Measurements from ENCODE around the gene GASK1A.

DNA sequence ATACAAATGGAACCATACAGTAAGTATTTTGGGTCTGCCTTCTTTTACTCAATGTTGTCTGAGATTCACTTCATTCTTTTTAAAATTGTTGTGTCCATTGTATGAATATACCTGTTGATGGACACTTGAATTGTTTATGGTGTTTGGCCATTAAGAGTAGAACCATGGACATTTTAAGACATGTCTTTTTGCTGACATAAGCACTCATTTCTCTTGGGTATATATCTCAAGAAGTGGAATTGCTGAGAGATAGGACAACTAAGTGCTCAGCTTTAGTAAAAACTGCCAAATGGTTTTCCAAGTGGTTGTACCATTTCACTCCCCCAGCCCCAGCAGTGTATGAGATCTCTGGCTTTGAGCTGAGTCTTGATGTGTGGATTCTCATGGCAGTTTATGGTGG lies 98.6 kb downstream of the GASK1A start:
- TF ChIP-seq CREB1 (CRISPR knock-in tag; IDR thresholded peaks at IDR 0.05; ENCODE audit: low read depth) (no peak), POLR2AphosphoS5 (IDR thresholded peaks at IDR 0.05; ENCODE audit: low read depth) (no peak), EZH2 (IDR thresholded peaks at IDR 0.05; ENCODE audit: low read depth, unreplicated experiment) (no peak), NANOG (IDR thresholded peaks at IDR 0.05; ENCODE audit: borderline replicate concordance) (no peak)
- TF ChIP-seq, protein P1, sequence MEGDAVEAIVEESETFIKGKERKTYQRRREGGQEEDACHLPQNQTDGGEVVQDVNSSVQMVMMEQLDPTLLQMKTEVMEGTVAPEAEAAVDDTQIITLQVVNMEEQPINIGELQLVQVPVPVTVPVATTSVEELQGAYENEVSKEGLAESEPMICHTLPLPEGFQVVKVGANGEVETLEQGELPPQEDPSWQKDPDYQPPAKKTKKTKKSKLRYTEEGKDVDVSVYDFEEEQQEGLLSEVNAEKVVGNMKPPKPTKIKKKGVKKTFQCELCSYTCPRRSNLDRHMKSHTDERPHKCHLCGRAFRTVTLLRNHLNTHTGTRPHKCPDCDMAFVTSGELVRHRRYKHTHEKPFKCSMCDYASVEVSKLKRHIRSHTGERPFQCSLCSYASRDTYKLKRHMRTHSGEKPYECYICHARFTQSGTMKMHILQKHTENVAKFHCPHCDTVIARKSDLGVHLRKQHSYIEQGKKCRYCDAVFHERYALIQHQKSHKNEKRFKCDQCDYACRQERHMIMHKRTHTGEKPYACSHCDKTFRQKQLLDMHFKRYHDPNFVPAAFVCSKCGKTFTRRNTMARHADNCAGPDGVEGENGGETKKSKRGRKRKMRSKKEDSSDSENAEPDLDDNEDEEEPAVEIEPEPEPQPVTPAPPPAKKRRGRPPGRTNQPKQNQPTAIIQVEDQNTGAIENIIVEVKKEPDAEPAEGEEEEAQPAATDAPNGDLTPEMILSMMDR (conservative IDR thresholded peaks at IDR 0.05; ENCODE audit: low read depth in 2 of 2) = no peak
- TF ChIP-seq, protein P2, sequence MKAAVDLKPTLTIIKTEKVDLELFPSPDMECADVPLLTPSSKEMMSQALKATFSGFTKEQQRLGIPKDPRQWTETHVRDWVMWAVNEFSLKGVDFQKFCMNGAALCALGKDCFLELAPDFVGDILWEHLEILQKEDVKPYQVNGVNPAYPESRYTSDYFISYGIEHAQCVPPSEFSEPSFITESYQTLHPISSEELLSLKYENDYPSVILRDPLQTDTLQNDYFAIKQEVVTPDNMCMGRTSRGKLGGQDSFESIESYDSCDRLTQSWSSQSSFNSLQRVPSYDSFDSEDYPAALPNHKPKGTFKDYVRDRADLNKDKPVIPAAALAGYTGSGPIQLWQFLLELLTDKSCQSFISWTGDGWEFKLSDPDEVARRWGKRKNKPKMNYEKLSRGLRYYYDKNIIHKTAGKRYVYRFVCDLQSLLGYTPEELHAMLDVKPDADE (IDR thresholded peaks at IDR 0.05) = no peak
- TF ChIP-seq, protein P3, sequence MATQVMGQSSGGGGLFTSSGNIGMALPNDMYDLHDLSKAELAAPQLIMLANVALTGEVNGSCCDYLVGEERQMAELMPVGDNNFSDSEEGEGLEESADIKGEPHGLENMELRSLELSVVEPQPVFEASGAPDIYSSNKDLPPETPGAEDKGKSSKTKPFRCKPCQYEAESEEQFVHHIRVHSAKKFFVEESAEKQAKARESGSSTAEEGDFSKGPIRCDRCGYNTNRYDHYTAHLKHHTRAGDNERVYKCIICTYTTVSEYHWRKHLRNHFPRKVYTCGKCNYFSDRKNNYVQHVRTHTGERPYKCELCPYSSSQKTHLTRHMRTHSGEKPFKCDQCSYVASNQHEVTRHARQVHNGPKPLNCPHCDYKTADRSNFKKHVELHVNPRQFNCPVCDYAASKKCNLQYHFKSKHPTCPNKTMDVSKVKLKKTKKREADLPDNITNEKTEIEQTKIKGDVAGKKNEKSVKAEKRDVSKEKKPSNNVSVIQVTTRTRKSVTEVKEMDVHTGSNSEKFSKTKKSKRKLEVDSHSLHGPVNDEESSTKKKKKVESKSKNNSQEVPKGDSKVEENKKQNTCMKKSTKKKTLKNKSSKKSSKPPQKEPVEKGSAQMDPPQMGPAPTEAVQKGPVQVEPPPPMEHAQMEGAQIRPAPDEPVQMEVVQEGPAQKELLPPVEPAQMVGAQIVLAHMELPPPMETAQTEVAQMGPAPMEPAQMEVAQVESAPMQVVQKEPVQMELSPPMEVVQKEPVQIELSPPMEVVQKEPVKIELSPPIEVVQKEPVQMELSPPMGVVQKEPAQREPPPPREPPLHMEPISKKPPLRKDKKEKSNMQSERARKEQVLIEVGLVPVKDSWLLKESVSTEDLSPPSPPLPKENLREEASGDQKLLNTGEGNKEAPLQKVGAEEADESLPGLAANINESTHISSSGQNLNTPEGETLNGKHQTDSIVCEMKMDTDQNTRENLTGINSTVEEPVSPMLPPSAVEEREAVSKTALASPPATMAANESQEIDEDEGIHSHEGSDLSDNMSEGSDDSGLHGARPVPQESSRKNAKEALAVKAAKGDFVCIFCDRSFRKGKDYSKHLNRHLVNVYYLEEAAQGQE (IDR thresholded peaks at IDR 0.05; ENCODE audit: unreplicated experiment) = no peak
- TF ChIP-seq, protein P4, sequence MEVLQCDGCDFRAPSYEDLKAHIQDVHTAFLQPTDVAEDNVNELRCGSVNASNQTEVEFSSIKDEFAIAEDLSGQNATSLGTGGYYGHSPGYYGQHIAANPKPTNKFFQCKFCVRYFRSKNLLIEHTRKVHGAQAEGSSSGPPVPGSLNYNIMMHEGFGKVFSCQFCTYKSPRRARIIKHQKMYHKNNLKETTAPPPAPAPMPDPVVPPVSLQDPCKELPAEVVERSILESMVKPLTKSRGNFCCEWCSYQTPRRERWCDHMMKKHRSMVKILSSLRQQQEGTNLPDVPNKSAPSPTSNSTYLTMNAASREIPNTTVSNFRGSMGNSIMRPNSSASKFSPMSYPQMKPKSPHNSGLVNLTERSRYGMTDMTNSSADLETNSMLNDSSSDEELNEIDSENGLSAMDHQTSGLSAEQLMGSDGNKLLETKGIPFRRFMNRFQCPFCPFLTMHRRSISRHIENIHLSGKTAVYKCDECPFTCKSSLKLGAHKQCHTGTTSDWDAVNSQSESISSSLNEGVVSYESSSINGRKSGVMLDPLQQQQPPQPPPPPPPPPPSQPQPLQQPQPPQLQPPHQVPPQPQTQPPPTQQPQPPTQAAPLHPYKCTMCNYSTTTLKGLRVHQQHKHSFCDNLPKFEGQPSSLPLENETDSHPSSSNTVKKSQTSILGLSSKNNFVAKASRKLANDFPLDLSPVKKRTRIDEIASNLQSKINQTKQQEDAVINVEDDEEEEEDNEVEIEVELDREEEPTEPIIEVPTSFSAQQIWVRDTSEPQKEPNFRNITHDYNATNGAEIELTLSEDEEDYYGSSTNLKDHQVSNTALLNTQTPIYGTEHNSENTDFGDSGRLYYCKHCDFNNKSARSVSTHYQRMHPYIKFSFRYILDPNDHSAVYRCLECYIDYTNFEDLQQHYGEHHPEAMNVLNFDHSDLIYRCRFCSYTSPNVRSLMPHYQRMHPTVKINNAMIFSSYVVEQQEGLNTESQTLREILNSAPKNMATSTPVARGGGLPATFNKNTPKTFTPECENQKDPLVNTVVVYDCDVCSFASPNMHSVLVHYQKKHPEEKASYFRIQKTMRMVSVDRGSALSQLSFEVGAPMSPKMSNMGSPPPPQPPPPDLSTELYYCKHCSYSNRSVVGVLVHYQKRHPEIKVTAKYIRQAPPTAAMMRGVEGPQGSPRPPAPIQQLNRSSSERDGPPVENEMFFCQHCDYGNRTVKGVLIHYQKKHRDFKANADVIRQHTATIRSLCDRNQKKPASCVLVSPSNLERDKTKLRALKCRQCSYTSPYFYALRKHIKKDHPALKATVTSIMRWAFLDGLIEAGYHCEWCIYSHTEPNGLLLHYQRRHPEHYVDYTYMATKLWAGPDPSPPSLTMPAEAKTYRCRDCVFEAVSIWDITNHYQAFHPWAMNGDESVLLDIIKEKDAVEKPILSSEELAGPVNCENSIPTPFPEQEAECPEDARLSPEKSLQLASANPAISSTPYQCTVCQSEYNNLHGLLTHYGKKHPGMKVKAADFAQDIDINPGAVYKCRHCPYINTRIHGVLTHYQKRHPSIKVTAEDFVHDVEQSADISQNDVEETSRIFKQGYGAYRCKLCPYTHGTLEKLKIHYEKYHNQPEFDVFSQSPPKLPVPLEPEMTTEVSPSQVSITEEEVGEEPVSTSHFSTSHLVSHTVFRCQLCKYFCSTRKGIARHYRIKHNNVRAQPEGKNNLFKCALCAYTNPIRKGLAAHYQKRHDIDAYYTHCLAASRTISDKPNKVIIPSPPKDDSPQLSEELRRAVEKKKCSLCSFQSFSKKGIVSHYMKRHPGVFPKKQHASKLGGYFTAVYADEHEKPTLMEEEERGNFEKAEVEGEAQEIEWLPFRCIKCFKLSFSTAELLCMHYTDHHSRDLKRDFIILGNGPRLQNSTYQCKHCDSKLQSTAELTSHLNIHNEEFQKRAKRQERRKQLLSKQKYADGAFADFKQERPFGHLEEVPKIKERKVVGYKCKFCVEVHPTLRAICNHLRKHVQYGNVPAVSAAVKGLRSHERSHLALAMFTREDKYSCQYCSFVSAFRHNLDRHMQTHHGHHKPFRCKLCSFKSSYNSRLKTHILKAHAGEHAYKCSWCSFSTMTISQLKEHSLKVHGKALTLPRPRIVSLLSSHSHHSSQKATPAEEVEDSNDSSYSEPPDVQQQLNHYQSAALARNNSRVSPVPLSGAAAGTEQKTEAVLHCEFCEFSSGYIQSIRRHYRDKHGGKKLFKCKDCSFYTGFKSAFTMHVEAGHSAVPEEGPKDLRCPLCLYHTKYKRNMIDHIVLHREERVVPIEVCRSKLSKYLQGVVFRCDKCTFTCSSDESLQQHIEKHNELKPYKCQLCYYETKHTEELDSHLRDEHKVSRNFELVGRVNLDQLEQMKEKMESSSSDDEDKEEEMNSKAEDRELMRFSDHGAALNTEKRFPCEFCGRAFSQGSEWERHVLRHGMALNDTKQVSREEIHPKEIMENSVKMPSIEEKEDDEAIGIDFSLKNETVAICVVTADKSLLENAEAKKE (CRISPR knock-in tag; IDR thresholded peaks at IDR 0.05) = no peak

Data from GM23338 (cell line).